HT-29 (cell line): ENCODE results near the gene APLP2. TPM values are rescaled to one million over a fixed set of nuclear protein-coding genes. Genes with fewer than 3 reads are reported as not detected.
"Not testable (repeated sequence)": the region's sequence is repeated elsewhere in the genome, so short reads cannot be mapped to it uniquely, and the experiment has no call there.

Source experiments
- DNase-seq: peaks from one replicate; pipeline ENCODE4 v3.0.0-alpha.2; 2015; ENCODE audit warnings: low spot score
- total RNA-seq: library from RNA; depleted of rRNA; stranded (reverse); fragments of >200 nt; shearing (Covaris generic); gene quantifications from 2 replicates; pipeline ENCODE4 v1.2.3, GENCODE V29; 2014

The APLP2 gene
- total RNA-seq, 1 experiment from 2014 or later: 167 TPM

DNA sequence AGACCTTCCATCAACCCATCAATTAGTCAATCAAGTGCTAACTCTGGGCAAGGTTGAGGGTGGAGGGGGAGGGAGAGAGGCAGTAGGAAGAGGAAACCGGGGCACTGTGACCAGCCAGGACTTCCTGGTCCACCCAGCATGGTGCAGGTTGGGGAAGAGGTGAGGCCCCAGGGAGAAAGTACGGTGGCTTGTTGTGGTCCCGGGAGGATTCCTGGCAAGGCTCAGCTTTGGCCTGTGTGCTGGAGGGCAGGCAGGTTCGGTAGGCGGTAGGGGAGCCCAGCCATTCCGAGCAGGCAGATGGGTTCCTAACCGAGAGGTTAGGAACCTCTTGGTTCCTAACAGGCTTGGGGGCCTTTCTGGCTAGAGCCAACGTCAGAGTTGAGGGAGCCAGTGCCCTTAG is 100.7 kb downstream of the APLP2 start:
- no peak for DNase-seq

DNA sequence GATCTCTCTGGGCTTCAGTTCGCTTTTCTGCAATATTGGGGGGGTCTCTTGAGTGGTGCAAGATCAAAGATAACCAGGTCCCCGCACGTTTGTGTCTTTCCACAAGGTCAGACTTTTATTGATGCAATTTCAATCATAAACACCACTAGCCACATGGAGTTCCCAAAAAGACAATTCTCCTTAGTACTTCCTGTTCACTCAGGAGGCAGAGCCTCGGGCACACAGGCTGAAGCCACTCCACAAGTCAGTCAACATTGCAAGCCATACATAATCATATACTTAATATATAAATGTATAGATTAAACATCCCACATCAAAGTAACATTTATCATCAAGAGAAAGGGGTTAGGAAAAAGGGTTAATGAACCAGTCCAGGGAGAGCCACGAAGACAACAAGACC is 101.8 kb downstream of the APLP2 start:
- DNase-seq: no peak

DNA sequence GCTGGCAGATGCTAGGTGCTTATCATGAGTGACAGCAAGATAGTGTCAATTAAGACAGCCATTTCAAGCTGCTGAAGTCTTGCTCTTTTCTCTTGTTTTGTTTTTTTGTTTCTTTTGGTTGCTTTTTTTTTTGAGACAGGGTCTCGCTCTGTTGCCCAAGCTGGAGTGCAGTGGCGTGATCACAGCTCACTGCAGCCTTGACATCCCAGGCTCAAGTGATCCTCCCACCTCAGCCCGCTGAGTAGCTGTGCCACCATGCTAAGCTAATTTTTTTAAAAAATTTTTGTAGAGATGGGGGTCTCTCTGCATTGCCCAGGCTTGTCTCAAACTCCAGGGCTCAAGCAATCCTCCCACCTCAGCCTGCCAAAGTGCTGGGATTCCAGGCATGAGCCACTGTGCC is 102.3 kb downstream of the APLP2 start:
- DNase-seq: not testable (repeated sequence)

DNA sequence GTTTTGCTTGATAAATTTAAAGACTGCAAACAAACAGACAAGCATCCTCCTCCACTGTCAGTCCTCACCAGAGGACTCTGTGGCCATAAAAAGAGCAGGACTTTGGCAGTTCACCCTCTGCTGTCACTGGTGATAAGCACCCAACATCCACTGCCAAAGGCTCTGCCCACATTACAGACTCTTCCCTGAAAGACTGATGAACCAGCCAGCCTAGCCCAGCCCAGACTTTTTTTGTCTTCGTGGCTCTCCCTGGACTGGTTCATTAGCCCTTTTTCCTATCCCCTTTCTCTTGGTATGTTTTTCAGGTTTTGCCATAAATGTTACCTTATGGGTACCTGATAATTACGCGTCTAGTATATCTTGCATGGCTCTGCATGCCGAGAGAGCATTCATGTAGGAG is 104.9 kb downstream of the APLP2 start:
- no peak for DNase-seq

DNA sequence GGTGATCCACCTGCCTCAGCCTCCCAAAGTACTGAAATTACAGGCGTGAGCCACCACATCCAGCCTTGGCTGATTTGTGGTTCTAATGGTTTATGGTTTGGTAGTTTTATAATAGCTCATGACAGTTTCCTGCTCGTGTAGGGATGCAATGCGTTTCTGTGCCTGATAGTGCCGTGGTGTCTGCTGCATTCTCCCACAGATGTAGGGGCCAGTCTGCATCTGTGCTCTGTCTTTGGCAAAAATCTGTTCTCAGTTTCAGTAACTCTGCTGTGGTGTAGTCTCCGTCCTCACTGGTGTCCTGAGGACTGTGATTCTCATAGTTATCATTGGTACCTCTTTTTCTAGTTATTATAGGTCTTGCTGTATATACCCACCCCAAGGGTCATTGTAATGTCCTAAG is 106.2 kb downstream of the APLP2 start:
- no peak for DNase-seq

DNA sequence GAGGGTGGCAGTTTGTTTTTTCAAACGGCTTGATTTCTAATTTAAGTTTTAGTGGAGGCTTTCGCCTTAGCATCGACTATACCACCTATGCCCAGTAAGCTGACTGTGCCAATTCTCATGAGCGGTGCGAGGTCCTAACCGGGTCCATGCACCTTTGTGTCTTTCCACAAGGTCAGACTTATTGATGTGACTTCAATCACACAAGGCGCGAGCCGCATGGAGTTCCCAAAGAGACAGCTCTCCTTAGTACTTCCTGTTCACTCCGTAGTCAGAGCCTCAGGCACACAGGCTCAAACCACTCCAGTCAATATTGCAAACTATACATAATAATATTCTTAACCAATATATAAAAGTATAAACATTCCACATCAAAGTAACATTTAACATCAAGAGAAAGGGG is 108.1 kb downstream of the APLP2 start:
- DNase-seq: peak; percentile 44

DNA sequence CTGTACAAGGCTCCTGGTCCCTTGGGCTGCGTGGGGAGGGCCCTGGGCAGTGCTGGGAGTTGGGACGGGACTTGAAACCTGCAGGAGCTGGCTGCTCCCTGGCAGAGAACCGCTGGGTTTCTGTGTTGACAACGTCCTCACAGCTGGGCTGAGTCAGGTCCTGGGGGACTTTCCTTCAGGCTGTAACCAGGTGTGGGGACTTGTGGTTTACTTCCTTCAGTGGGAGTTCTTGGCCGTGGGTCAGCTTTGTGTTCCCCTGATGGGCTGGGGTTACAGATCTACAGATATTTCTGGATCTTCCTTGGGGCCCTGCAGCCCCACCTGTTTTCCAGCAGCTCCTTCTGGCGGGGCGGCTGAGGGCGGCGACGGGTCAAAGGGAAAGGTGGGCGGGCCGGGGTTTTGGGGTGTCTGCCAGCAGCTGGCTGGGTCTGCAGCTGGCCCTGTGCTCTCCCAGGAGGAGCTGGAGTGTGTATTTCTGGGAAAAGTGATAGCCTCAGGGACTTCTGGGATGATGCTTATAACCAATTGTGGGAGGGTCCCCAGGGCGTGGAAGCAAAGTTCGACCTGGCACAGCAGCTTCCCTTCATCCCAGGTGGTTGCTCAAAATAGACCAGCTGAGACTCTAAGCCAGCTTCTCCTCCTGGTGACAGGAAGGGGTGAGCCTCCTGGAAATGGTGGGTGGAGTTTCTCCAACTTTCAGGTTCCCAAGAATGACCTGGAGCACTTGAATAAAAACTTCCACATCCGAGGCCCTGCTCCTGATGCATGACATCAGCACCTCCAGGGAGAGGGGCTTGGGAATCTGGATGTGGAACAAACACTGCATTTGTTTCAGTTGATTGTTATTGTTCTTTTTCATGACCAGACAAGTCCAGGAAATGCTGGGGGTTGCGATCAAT is 109.0 kb downstream of the APLP2 start:
- peak; percentile 75 for DNase-seq

DNA sequence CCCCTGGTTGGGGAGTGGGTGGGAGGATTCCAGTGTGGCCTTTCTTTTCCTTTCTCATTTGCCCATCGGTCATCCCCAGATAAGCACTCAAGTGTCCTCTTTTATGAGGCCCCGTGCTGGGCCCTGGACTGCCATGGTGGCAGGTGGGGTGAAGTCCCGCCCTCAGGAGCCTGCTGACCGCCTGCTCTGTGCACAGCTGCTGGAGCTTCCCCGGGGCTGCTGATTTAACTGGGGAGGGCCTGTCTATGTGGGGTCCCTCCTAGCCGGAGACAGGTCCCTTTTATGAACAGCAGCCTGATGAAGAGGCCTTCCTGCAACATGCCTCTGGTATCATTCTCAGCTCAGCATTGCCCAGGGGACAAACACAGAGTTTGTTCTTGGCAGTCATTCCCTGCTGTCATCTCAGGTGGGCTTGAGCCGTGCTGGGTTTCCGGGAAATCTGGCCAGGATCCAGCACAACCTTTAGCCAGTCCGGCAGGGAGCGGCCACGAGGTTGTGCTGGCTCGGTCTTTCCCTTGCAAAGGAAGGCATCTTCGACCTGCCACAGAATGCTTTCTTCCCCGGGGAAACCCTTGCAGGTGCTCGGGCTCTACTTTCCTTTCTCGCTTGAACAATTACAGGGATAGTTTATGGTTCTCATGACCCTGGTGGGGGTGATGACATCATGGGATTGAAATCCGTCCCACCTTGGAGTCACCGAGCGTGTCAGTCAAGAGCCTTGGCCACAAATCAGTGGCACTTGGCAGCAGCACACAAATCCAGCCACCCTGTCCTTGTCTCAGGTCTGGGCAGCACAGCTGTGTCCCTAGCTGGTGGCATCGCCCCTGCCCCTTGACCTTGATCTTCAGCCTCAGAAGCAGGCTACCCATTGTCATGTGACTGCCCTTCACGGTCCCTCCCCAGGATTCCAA is 110.0 kb downstream of the APLP2 start:
- DNase-seq: peak; percentile 75

DNA sequence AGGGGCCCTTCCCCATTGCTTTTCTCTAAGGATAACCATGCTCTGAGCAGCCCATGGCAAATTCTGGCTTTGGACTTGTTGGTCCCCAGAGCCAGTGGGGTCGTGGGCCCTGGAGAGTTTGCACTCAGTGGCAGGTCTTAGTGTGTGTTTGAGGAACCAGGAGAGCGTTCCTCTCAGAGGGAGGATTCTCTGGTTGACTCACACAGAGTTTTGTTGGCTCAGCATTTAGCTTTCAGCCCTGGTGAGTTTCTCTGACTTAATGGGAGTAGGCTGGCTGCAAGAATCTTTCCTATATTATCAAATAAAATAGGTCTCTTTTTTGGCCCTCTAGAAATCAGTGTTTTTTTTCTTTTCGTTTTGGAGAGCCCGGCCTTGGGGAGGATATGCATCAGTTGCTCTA is 110.8 kb downstream of the APLP2 start:
- DNase-seq: peak; percentile 65

DNA sequence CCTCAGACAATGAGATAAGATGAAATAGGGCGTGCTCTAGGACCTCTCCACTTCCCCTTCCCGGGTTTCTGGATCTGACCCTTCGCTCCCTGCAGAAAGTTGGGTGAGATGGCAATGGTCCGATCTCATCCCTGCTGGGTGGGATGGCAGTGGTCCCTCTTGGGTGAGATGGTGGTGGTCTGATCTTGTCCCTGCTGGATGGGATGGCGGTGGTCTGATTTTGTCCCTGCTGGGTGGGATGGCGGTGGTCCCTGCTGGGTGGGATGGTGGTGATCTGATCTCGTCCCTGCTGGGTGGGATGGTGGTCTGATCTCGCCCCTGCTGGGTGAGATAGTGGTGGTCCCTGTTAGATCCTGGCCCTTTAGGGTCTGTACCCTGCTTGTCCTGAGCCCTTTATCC is 111.2 kb downstream of the APLP2 start:
- no peak for DNase-seq

DNA sequence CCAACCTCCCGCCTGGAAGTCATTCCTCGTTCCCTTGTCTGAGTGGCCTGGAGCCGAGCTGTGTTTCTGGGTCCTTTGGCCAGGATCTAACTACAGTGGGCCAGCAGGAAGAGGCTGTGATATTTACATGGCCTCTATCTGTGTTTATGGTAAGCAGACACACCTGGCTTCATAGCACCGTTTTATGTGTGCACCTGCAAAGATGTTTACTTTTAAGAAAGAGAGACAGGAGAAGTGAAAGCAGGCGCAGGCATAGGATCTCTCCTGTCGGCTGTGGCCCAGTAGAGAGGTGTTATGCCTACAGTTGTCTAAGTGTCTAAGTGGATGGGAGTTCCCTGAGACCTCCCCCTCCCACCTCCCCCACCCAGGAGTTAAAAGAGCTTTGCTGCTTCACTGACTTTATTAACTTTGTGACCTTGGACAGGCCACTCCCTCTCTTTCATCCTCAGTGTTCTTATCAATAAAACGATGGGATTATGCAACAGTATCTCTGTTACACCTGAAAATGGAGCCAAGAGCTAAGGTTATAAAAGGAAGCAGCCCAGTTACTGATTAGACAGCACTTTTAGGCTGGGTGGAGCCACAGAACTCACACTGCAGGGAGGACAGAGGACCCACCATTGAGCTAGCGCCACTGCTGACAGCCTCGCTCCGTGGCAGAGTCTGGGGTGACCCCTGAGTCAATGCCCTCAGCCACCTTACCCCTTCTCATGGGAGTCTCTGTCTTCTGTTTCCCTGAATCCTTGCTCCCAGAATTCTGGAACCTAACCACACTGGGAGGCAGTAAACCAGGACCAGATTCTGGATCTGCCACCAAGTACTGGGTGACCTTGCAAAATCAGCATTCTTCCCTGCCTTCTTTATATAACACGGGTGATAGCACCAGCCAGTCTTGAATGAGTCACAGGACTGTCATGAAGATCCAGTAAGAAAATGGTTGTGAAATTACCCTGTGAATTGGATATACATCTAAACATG is 111.9 kb downstream of the APLP2 start:
- DNase-seq: peak; percentile 84

DNA sequence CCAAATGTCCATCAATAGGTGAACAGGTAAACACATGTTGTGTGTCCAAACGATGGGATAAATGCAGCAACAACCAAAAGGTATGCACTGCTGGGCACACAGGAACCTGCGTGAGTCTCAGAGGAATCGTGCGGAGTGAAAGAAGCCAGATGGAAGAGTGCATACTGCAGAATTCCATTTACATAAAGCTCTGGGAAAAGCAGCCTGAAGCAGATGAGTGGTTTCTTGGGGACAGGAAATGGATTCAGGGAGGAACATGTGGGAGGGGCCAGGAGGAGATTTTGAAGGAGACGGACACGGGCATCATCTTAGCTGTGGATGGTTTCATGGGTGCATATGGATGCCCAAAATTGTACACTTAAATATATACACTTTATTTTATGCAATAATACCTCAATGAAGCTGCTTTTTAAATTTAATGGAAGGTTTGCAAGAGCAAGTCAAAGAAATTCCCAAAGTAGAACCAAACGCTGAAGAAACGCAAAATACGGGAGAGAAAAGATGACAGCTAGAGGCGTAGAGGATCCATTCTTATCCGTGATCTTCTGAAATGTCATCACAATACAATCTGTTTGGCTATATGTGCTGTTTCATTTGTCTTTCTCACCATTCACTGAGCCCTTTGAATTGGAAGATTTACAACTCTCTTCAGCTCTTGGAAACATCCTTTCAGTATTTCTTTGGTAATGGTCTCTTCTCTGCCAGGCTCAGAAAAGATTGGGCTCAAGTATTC is 114.3 kb downstream of the APLP2 start:
- DNase-seq: no peak

DNA sequence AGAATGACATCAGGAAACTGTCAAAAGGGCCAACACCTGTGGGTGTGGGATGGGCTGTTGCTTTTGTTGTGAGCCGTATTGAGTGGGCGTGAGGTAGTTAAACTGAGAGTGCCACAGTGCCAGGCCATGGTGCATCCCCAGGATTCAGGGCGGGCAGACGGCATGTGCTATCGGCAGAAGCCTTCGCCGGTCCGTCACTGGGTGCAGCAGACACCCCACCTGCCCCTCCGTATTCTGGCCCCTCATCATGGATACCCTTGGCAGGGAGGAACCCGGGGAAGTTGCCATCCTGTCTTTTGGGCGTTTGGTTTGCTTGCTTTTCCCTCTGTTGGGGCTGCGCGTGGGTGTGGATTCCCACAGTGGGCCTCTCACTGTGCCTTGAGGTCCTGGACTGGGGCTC is 117.4 kb downstream of the APLP2 start:
- no peak for DNase-seq

DNA sequence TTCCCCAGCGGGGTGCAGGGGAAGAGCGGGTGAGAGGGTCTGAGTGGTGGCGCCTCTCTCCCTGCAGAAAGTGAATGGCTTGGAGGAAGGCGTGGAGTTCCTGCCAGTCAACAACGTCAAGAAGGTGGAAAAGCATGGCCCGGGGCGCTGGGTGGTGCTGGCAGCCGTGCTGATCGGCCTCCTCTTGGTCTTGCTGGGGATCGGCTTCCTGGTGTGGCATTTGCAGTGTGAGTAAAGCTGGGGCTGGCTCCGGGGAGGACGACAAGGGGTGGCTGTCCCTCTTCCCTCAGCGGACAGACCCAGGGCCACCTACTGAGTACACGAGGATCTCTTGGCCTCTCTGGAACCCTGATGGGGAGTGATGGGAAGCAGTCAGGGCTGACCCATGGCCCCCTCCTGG is 118.4 kb downstream of the APLP2 start:
- DNase-seq: no peak

DNA sequence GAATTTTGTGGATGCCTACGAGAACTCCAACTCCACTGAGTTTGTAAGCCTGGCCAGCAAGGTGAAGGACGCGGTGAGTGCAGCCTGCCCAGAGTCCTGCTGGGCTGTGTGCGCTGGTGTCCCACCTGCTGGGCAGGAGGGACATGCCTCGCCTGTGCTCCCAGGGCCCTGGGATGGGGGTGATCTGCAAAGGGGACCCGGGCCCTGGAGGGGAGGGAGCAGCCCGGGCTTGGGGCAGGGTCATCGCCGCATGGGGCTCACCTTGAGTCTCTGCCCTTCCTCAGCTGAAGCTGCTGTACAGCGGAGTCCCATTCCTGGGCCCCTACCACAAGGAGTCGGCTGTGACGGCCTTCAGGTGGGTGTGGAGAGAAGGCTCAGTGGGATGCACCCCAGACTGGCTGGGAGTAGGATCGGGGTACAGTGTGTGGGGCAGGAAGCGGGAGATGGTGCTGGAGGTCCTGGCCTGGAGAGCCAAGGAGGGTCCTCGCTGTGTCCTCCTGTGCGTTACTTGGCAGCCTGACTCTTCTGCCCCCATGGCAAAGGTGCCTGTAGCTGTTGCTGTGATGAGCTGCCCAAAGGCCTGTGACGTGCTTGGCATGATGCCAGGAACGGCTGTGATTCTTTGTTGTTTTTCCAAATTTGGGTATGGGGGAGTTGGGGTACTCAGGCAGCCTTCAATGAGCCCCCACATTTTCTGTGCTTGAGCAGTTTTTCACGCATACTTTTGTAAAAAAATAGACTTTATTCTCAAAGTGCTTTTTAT is 119.1 kb downstream of the APLP2 start:
- DNase-seq: peak; percentile 55

DNA sequence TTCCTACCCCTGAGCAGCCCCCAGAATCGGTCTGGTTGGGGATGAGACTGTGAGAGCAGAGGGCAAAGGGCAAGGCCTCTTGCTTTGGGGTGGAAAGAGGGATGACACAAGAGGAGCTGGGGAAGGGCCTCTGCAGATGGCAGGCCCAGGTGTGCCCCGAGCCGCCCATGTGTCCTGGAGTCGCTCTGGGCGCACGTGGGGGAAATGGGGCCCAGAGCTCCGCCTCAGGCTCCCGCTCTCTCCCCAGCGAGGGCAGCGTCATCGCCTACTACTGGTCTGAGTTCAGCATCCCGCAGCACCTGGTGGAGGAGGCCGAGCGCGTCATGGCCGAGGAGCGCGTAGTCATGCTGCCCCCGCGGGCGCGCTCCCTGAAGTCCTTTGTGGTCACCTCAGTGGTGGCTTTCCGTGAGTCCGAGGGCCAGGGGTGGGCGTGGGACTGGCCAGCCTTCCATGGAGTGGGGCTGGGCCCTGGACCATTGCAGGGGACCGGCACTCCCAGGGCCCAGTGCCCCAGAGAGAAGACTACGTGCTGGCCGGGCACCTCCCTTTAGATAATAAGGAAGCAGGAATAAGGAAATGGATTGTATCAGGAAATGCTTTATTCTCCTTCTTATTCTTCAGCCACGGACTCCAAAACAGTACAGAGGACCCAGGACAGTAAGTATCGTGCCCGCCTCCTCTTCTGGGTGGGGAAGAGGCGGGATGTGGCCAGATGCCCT is 120.0 kb downstream of the APLP2 start:
- DNase-seq: peak; percentile 91

DNA sequence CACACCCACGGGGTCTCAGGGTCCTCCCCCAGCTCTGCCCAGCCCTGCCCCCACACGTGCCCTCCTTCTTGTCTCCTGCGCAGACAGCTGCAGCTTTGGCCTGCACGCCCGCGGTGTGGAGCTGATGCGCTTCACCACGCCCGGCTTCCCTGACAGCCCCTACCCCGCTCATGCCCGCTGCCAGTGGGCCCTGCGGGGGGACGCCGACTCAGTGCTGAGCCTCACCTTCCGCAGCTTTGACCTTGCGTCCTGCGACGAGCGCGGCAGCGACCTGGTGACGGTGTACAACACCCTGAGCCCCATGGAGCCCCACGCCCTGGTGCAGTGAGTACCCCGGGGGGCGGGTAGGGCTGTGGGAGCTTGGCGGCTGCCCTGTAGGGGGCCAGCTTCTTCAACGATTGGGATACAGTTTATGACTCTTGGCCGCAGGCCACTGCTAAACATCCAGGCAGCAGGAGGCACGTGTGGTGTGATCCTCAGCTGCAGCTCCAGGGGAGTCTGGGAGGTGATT is 120.7 kb downstream of the APLP2 start:
- DNase-seq: no peak

DNA sequence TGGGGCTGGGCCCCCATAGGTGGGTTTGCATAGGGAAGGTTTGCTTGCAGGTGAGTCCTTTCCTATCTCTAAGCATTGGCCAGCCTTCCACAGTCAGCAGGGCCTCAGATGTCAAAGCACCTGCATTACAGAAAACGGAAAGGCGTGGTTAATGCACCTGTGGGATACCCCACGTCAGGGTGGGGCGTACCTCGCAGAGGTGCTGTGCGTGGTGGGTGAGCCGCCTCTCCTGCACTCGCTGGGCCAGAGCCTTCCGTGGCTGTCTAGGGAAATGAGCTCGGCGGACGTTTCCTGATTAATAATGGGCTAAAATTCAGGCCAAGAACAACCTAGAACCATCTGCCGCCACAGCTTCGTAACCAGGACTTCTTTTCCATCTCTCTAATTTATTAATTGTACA is 122.2 kb downstream of the APLP2 start:
- DNase-seq: no peak

DNA sequence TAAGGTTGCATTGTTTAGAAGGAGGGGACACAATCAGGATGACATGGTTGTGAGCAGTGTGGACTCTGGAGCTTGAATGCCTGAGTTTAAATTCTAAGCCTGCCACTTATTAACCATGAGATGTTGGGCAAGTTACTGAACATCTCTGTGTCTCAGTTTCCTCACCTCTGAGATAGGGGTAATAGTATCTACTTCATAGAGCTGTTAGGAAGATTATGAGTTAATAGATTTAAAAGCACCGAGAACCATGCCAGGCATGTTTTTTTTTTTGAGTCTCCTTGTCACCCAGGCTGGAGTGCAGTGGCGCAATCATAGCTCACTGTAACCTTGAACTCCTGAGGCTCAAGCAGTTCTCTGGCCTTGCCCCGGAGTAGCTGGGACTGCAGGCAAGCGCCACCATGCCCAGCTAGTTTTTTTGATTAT is 123.2 kb downstream of the APLP2 start:
- no peak for DNase-seq
